Activated effector memory CD4-positive, alpha-beta T cell treated with Interleukin-2 at 50 U/mL for 16 hours (primary cell): ENCODE results near the gene AQP7.
"Not testable (repeated sequence)": the region's sequence is repeated elsewhere in the genome, so short reads cannot be mapped to it uniquely, and the experiment has no call there.

Experiments
- DNase-seq: peaks from one replicate; pipeline ENCODE4 v3.0.0-alpha.2; 2020

The AQP7 gene

GRCh38 chr9:33431420-33431819 lies 29.1 kb upstream of the AQP7 start:
- no peak for DNase-seq

- no peak for DNase-seq
Measured at GRCh38 chr9:33430942-33431341, 28.6 kb upstream of the AQP7 start.

GRCh38 chr9:33429256-33429985 lies 27.1 kb upstream of the AQP7 start:
- DNase-seq, result no peak

- DNase-seq, result no peak
Measured at GRCh38 chr9:33426843-33427293, 24.5 kb upstream of the AQP7 start.

GRCh38 chr9:33425128-33425533 lies 22.8 kb upstream of the AQP7 start:
- DNase-seq, result no peak

GRCh38 chr9:33424492-33424891 lies 22.1 kb upstream of the AQP7 start:
- DNase-seq, result not testable (repeated sequence)

GRCh38 chr9:33424043-33424442 lies 21.7 kb upstream of the AQP7 start:
- DNase-seq, result not testable (repeated sequence)

- DNase-seq, result no peak
Measured at GRCh38 chr9:33419708-33420303, 17.4 kb upstream of the AQP7 start.

- DNase-seq, result no peak
Measured at GRCh38 chr9:33418090-33418489, 15.7 kb upstream of the AQP7 start.

- DNase-seq, result peak; percentile 56
Measured at GRCh38 chr9:33416996-33417395, 14.6 kb upstream of the AQP7 start.

- DNase-seq, result peak; percentile 92
Measured at GRCh38 chr9:33415501-33416038, 13.2 kb upstream of the AQP7 start.

GRCh38 chr9:33414889-33415500 lies 12.6 kb upstream of the AQP7 start:
- DNase-seq, result no peak

- DNase-seq, result no peak
Measured at GRCh38 chr9:33414268-33414667, 11.9 kb upstream of the AQP7 start.

GRCh38 chr9:33408087-33408486 lies 5.7 kb upstream of the AQP7 start:
- DNase-seq, result no peak

GRCh38 chr9:33407061-33407460 lies 4.7 kb upstream of the AQP7 start:
- no peak for DNase-seq

- no peak for DNase-seq
Measured at GRCh38 chr9:33404788-33405362, 2.5 kb upstream of the AQP7 start.

- no peak for DNase-seq
Measured at GRCh38 chr9:33403941-33404787, 1.8 kb upstream of the AQP7 start.

- not testable (repeated sequence) for DNase-seq
Measured at GRCh38 chr9:33401809-33402208, 559 bp downstream of the AQP7 start.

GRCh38 chr9:33399047-33399446 lies 3.3 kb downstream of the AQP7 start:
- not testable (repeated sequence) for DNase-seq

- DNase-seq, result not testable (repeated sequence)
Measured at GRCh38 chr9:33397801-33398200, 4.6 kb downstream of the AQP7 start.

- not testable (repeated sequence) for DNase-seq
Measured at GRCh38 chr9:33395159-33395879, 7.0 kb downstream of the AQP7 start.

- not testable (repeated sequence) for DNase-seq
Measured at GRCh38 chr9:33393986-33394385, 8.4 kb downstream of the AQP7 start.
